ENCODE results near the gene ODAM.

GRCh38 chr4:70153937-70154336, 41.6 kb upstream of the ODAM start, which contains the start of gene PRR27:
- TF ChIP-seq CTCF (IDR thresholded peaks at IDR 0.05) = no peak
- TF ChIP-seq TP53 (CRISPR knock-in tag; IDR thresholded peaks at IDR 0.05) = no peak
- no peak for TF ChIP-seq USF2 (CRISPR knock-in tag; IDR thresholded peaks at IDR 0.05)

Data from WTC11 (cell line).